NCI-H1105 treated with DMSO at 0.1 percent for 48 hours (cell line): ENCODE results near the gene STAMBPL1.
A peak's percentile ranks its signal among the peaks of the same experiment; 100 is the strongest.
"Not testable (repeated sequence)": the region's sequence is repeated elsewhere in the genome, so short reads cannot be mapped to it uniquely, and the experiment has no call there.

Experiments
- DNase-seq: peaks from one replicate; lab custom pipeline; 2025; lab: John Stamatoyannopoulos, UW

STAMBPL1 gene

DNA sequence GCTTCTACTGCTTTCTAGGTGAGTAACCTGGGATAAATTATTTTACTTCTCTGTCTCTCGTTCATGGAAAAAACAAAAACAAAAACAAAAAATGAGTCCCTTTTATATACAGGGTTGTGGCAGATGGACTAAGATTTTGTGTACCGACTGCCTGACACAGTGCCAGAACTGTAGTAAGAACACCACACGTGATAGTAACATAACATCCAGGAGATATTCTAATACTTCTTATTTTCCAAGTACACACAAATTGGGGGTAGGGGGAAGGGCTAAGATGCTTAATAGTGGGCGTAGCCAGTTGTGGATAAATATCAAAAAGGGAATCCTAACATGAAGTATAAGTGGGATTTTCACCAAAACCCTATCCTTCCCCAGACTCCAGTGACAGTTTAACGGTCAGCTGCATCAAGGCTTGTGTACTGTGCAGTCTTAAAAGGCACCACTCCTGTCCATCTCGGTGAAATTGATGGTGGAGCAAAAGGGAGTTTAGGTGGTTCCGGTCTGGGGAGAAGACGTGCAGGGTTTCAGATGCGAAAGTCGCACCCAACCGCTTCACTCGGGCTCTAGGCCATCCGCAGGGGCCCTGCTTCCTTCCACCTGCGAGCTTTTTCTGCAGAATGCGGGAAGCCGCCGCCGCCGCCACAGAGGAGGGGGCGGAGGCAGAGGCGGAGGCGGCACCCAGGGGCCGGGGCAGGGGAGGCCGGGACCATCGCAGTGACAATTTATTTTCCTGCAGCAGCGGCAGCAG, at the start of gene STAMBPL1:
Gene STAMBPL1 (plus strand): TSS at position 712 of the 748 bp plus-strand sequence. CDS start 21,464 bp downstream, outside the sequence.
- peak; percentile 40 for DNase-seq

DNA sequence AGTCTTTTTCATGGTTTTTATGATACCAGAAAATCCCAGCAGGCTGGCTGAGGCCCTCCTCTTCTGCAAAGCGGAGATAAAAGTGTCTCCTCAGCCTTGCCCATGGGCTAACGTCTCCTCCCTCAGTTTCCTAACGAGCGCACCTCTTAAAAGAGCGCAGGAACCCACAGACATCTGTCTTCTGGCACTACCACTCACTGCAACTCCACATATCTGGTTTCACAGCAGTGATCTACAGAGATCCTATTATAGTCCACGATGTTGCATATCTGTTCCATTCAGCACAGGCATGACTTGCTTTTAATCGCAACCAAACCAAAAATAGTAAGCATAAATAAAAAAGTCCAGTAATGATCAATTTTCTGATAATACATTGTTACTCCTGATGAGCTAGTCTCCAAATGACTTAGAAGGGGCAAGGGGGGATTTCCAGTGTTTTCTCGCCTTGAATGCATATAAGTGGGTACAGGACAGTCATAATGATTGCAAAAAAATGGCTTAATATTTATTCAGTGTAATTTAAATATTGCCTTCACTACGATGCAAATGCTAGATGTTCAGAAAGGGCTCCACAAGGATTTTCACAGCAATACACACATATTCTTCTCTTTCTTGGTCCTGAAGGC, 49.3 kb upstream of the STAMBPL1 start:
- DNase-seq = no peak

DNA sequence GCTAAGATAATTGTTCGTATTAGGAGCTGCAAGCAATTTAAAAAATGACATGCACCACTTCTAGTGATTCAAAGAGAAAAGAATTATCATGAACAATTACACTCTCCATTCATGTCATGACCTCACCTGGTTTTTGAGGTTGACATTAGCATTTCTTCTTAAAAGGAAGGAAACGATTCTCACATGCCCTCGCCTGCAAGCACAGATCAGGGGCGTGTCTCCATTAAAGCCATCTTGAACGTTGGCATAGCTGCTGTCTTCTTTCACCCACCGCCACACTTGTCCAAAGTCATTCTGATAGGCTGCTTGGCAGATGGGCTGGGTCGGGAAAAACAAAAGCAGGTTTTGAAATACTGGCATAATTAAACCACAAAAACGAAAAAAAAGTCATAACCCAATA, 48.3 kb upstream of the STAMBPL1 start:
- no peak for DNase-seq

DNA sequence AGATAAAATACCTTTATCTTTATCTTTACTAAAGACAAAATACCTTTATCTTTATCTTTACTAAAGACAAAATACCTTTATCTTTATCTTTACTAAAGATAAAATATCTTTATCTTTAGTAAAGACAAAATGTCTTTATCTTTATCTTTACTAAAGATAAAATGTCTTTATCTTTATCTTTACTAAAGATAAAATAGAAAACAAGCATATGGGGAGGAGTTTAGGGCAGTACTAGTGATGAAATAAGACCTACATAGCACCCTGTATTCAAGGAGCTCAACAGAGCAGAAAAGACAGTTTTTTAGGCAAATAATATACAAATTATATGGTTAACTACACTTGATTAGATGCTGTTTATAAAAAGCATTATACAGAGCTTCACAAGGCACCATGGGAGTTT, 47.7 kb upstream of the STAMBPL1 start:
- no peak for DNase-seq

DNA sequence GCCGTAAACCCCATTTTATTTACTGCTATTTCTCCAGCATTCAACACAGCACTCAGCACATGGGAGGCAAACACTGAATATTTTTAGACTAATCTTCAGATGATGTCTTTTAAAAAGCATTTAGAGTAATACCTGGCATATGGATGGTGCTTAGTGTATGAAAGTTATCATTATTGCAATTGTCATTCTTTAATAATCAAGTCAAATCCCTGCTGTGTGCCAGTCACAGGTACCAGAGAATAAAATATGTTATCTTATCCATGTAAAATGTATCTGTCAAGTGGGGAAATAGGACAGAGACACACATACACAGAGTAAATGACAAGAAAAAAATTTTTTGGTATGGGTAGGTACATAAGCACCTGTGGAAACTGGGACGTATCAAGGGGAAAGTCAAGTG, 46.9 kb upstream of the STAMBPL1 start:
- DNase-seq = no peak

DNA sequence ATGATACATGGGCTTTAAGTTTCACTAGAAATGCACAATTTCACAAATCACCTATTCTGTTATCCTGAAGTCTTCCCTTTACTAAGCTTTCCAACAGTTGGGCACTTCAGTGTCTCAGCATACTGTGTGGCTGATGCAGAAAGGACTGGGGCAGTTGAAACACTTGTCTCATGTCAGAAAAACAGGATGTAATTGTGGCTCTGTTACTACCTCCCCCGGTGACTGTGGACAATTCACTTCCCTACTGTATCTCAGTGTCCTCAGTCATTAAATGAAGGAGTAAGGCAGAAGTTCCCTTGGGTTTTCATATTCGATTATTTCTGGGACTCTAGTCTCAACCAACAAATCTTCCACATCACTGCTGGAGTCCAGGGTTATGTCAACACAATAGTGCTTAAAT, 46.3 kb upstream of the STAMBPL1 start:
- DNase-seq = no peak

DNA sequence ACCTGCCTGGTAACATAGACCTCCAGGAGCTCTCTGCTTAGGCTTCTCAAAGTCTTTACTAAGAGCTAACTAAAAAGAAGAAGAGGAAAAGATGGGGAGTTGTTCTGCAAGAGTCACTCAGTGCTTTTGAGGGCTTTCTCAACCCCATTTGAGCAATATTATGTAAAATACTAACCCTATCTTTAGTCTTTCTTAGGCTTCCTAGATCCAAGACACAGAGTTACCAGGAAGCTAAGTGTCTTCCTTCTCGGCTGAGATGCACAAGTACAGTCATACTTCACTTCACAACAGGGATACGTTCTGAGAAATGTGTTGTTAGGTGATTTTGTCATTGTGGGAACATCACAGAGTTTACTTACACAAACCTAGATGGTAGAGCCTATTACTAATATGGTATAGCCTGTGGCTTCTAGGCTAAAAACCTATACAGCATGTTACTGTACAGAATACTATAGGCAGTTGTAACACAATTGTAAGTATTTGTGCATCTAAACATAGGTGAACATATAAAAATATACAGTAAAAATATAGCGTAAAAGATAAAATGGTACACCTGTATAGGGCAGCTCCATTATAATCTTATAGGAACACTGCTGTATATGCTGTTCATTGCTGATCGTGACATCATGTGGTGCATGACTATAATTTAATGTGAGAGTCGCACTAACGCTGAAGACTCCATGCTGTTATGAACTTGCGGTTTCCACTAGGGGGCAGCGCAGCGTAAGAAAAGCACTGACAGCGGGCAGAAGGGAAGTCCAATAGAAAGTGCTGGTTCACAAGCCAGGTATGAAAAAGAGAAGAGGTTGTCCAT, 44.7 kb upstream of the STAMBPL1 start:
- peak; percentile 71 for DNase-seq

DNA sequence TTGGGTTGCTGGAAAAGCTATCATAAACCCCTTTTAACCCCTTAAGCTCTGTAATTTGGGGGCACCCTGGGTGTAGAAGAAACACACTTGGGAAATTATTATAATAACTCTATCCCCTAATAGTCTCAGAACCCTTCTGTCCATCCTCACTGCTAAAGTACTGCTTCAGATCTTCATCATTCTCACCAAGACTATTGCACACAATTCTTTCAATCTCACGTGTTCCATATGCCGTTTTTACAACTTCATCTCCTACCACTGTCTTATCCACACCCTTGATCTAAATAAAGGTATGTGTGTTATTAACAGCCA, 44.2 kb upstream of the STAMBPL1 start:
- no peak for DNase-seq

DNA sequence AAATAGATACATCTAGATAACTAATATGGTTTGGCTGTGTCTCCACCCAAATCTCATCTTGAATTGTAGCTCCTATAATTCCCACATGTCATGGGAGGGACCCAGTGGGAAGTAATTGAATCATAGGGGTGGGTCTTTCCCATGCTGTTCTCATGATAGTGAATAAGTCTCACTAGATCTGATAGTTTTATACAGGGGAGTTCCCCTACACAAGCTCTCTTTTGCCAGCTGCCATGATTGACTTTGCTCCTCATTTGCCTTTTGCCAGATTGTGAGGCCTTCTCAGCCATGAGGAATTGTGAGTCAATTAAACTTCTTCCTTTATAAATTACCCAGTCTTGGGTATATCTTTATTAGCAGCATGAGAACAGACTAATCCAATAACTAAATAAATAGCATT, 42.4 kb upstream of the STAMBPL1 start:
- DNase-seq = not testable (repeated sequence)

DNA sequence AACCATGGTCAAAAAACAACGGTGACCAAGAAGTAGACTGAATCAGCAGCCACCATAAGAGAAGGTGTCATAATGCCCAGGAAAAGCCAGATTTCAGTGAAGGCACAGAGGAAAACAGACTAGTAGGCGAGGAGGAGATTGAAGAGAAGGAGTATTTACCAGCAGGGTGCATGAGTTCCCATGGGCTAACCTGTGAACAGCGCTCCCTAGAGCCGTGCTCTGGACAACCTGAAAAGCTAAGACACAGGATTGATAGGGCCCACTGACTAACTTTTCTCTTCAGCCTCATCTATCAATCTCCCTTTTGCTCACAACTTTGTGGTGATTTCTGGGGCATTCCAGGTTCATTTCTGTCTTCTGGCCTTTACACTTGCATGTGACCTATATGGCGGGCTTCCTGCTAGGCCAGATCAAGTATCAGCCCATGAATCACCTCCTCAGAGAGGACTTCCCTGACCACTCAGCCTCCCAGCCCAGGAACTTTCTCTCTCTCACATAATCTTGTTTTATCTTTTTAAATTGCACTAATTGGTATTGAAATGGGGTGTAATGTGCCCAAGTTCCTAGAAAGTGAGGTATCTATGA, 41.2 kb upstream of the STAMBPL1 start:
- DNase-seq = no peak

DNA sequence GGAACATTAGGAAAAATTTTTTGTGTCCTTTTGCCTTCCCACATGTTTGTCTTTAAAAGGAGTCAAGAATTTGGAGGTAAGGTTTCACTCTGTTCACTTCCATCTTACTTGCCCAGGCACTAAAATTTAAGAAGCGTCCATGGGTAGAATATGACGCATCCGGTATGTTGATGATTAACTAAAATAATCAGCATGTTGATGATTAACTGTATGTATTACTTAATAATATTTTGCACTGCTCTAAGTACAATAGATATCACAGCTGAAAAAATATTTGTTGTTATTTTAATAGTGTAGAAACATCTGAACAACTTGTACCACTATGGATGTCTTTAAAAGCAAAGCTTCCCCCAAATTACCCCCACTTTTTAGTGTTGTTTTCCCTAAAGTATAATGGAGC, 39.9 kb upstream of the STAMBPL1 start:
- DNase-seq = no peak

DNA sequence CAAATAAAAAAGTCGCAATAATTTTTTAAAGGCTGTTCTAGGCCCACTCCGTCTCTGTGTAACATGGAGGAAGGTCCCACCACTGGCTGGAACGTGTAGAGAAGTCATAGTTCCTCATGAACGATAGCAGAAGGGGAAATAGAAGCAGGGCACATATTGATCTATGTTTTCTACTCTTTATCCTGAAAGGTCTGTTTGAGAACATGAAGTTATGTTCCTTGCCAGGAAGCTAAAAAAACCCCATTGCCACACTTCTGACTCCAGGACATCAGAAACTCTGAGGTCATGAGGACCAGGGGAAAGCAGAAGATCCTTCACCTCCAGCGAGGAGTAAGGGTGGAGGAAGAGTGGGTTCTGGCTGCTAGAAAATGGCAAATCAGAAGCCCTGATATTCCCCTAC, 39.2 kb upstream of the STAMBPL1 start:
- no peak for DNase-seq

DNA sequence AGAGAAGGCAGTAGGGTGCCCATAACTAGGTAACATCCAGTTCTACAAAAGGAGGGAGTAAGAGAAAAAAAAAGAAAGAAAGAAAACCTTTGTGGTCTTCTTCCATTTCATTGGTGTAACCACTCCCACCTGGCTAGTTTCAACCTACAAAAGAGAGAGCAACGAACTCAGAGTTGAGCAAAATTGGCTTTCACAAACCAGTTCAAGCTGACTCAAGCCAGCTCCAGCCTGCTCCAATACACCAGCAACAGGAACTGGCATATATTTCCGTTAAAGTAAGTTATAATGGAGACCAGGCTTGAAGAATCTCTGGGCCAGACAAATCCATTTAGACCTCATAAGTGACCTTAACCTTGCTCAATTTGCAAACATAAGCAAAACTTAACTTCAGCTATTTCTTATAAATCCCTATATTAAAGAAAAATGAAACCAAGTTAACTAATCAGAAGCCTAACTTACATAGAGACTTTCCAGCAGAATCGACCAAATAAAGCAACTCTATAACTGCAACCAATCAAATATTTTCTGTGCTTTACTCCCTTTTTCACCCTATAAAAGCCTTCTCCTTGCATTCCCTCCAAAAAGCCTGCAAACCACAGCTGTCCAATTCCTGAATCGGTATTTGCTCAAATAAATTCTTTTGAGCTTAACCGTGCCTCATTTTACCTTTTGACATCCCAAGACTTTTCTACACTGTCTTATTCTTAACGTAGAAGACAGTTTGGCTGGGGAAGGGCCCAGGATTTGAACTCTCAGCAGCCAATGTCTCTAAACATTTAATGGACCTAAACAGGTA, 38.5 kb upstream of the STAMBPL1 start:
- no peak for DNase-seq

DNA sequence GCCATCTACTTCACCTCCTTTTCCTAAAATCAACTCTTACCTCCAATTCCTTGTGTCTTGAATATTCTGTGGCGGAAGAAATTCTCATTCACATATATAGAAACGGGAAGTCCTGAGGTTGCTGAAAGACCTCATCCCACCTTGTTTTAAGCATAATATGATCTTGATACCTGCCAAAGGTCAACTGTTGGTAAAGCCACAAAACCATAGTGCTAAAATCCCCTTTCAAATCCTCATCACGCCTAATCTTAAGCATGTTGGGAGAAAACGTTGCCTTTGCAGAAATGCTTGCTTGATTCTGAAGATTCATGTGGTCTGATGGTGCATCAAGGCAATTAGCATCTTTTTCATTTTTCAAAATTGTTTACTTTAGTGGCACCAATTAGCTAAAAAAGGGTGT, 36.9 kb upstream of the STAMBPL1 start:
- no peak for DNase-seq

DNA sequence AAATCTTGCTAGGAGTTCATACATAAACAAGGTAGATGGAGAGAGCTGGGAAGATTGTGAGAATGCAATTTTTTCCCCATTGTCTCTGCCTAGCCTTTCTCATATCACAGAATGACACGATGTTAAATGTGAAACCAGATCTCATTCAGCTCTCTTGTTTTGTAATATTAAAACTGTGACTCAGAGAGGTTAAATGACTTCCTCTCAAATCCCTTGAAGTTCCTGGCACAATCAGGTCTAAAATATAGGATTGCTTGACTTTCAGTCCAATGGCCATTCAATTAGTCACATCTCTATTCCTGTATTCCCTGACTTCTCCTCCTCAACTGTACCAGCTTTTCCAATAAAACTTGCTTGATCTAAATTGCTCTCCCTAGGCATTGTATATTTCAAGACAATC, 31.5 kb upstream of the STAMBPL1 start:
- DNase-seq = no peak

DNA sequence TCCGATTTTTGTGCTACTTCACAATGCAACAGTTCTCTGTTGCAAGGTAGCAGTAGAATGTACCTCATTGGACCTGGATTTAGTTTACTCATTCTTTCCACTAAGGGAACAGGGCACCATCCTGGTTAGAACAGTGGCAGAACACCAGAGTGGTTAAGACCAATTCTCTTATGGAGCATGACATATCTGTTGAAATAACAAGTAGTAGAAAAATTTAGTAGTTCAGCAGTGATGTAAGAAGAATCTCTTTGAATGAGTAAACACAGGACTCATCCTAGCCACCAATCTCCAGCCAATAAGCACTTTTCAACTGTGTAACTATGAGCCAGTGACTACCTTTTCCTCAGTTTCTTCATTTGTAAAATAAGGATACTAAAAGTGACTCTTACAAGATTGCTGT, 30.8 kb upstream of the STAMBPL1 start:
- DNase-seq = no peak

DNA sequence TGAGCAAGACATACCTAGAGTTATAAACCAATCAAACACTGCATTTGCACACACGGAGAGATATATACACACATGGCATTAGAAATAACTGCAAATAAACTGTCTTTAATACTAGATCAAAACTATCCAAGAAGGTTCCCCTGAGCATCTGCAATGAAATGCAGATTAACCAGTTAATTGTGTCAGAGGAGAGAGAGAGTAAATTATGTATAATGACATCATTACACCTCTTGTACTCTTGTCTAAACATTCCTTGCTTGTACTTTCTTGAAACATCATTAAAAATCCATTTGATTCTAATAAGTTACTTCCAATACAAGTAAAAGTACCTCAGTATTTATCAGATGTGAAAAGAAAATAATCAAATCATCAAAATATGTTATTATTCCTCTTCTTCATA, 29.3 kb upstream of the STAMBPL1 start:
- no peak for DNase-seq

DNA sequence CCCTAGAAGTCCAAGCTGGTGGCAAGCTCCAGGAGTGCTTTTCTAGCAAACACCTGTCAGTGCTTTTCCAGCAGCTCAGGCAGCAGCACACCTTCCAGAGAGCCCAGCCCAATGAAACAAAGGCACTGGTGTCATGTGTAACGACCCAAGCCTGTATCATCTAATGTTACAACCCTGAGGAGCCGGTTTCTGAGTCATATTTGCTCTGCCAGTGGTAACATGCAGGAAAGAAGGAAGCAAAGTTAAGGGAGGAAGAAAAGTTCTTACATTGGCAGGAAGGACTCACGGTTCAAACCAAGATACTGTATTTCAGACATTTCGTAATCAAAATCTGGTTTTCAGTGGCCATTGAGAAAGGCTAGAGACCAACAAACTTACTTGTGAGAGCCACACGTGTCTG, 28.3 kb upstream of the STAMBPL1 start, which contains the start of gene ANKRD22:
Gene ANKRD22 (minus strand): TSS at position 139 of the 400 bp plus-strand sequence. CDS start 237 bp downstream, outside the sequence.
- no peak for DNase-seq

DNA sequence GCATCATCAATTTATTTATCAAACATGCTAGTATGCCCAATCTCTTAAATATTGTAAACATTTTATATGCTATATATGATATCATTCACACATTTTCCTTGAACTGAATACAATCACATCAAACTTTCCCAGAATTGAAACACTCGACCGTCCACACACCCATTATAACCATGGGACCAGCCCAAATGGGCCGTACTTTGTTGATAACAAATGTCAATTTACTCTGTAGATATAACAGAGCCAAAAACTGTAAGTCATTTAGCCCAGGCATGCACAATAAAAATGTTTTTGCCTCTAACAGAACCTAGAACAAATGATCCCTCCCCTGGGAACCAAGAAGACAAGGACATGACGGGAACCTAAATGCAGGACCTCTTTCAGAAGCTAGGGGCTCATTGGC, 27.7 kb upstream of the STAMBPL1 start:
- DNase-seq = no peak

DNA sequence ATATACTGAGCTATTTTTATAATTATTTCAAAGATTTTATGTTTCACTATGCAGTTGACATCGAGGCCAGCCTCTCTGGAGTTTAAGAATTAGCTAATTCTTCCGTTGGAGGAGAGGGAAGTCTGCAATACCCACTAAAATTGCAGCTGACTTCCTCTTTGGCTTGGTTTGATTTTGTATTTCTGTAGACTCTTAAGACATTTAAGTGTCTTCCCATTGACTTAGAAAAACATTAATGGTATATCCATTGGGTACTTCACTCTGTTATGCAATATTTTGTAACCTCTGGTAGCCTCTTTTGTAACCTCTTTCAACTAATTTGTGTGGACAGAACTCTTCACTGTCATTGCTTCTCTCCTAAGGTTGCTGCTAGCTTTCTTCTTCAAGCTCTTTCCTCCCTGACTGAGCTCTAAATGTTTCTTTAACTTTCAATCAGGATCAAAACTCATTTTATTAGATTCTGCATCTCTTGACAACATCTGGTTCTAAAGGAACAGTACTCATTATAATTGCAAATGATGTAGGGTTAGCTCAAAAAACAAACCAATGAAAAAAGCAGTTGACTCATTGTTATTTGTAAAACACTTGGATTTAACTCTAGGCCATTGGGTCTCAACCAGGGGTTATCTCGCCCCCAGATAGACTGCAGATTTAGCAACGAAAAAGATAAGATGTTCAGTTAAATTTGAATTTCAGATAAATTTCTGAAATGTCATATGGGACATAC, 26.7 kb upstream of the STAMBPL1 start:
- DNase-seq = no peak

DNA sequence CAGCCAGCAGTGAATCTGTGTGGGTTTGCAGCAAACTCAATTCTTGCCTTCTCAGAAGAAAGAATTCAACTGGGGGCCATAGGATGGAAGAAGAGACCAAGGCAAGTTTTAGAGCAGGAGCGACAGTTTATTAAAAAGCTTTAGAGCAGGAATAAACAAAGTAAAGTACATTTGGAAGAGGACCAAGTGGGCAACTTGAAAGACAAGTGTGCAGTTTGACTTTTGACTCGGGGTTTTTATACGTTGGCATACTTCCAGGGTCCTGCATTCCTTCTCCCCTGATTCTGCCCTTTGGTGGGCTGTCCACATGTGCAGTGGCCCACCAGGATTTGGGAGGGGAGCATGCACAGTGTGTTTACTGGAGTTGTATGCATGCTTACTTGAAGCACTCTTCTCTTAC, 25.4 kb upstream of the STAMBPL1 start:
- DNase-seq = no peak
